RWPE2 (cell line): Measurements from ENCODE around the gene SRGAP1.

Experiments used
- ATAC-seq: fragments of 200-7000 bp; cut with Tn5 transposase; 3 replicates; pipeline ENCODE4 v1.9.1; 2021; ENCODE audit warnings: low read depth
- DNase-seq: peaks from one replicate; pipeline ENCODE4 v3.0.0-alpha.2; 2020; ENCODE audit warnings: low spot score
- H3K27ac ChIP-seq: fragments of 450-650 bp; 2 replicates; pipeline ENCODE4 v1.5.1; 2017; ENCODE audit warnings: mild to moderate bottlenecking; ENCODE audit not compliant: poor library complexity, severe bottlenecking
- H3K27me3 ChIP-seq: fragments of 250-450 bp; sonication (Bioruptor Pico); 2 replicates; pipeline ENCODE4 v1.5.1; 2021; ENCODE audit warnings: mild to moderate bottlenecking, moderate library complexity; ENCODE audit not compliant: insufficient read depth, poor library complexity, severe bottlenecking
- H3K36me3 ChIP-seq: fragments of 250-450 bp; sonication (Bioruptor Pico); 2 replicates; pipeline ENCODE4 v1.5.1; 2020; ENCODE audit warnings: low read depth, mild to moderate bottlenecking, moderate library complexity
- H3K4me1 ChIP-seq: fragments of 250-450 bp; sonication (Bioruptor Pico); 2 replicates; pipeline ENCODE4 v1.5.1; 2021; ENCODE audit warnings: mild to moderate bottlenecking, moderate library complexity; ENCODE audit not compliant: insufficient read depth, poor library complexity, severe bottlenecking
- H3K4me3 ChIP-seq: fragments of 250-450 bp; sonication (Bioruptor Pico); 2 replicates; pipeline ENCODE4 v1.5.1; 2021; ENCODE audit warnings: mild to moderate bottlenecking, moderate library complexity; ENCODE audit not compliant: severe bottlenecking
- H3K9me3 ChIP-seq: fragments of 250-450 bp; sonication (Bioruptor Pico); 2 replicates; pipeline ENCODE4 v1.5.1; 2021; ENCODE audit warnings: mild to moderate bottlenecking, moderate library complexity; ENCODE audit not compliant: severe bottlenecking
- CTCF ChIP-seq: fragments of 450-650 bp; IDR thresholded peaks from one replicate; pipeline ENCODE4 v1.5.1; 2017; ENCODE audit warnings: mild to moderate bottlenecking, moderate library complexity; ENCODE audit not compliant: poor library complexity, severe bottlenecking

SRGAP1 gene

GRCh38 chr12:63848450-63848849, 4.0 kb downstream of the SRGAP1 start:
- no peak overlapping the region for H3K4me3 ChIP-seq
- no peak overlapping the region for H3K27ac ChIP-seq
- no peaks in the 10 kb centered on the region for H3K27me3 ChIP-seq
- peaks cover 28% of the 10 kb centered on the region for H3K4me1 ChIP-seq
- H3K9me3 ChIP-seq, result no peaks in the 10 kb centered on the region
- peaks cover 5% of the 10 kb centered on the region; the same call in 1 of the 2 replicates for H3K36me3 ChIP-seq
- DNase-seq (no peak), ATAC-seq (no peak)
- no peak for TF ChIP-seq CTCF

- Histone ChIP-seq H3K27me3 (no peaks in the 10 kb centered on the region), H3K27ac (no peak overlapping the region), H3K4me1 (peaks cover 28% of the 10 kb centered on the region), H3K36me3 (peaks cover 5% of the 10 kb centered on the region; the same call in 1 of the 2 replicates), H3K9me3 (no peaks in the 10 kb centered on the region), H3K4me3 (no peak overlapping the region)
- DNase-seq, result no peak
- ATAC-seq, result no peak
- no peak for TF ChIP-seq CTCF
Observed at GRCh38 chr12:63849106-63849620, 4.7 kb downstream of the SRGAP1 start.

- Histone ChIP-seq H3K27me3 (no peaks in the 10 kb centered on the region), H3K4me1 (peaks cover 28% of the 10 kb centered on the region), H3K36me3 (peaks cover 5% of the 10 kb centered on the region; the same call in 1 of the 2 replicates), H3K27ac (no peak overlapping the region), H3K4me3 (no peak overlapping the region), H3K9me3 (no peaks in the 10 kb centered on the region)
- ATAC-seq (no peak), DNase-seq (no peak)
- no peak for TF ChIP-seq CTCF
Observed at GRCh38 chr12:63849641-63850040, 5.1 kb downstream of the SRGAP1 start.

GRCh38 chr12:63853978-63854377, 9.5 kb downstream of the SRGAP1 start:
- TF ChIP-seq CTCF, result no peak
- no peak overlapping the region for H3K4me3 ChIP-seq
- no peak for ATAC-seq
- H3K36me3 ChIP-seq, result peaks cover 9% of the 10 kb centered on the region
- H3K9me3 ChIP-seq, result no peaks in the 10 kb centered on the region
- H3K27me3 ChIP-seq, result no peaks in the 10 kb centered on the region
- H3K27ac ChIP-seq, result no peak overlapping the region
- H3K4me1 ChIP-seq, result peaks cover 13% of the 10 kb centered on the region
- DNase-seq, result no peak

GRCh38 chr12:63855299-63855698, 10.8 kb downstream of the SRGAP1 start:
- no peak overlapping the region for H3K4me3 ChIP-seq
- no peak overlapping the region for H3K27ac ChIP-seq
- H3K4me1 ChIP-seq, result peaks cover 5% of the 10 kb centered on the region
- no peak for ATAC-seq
- no peaks in the 10 kb centered on the region for H3K27me3 ChIP-seq
- TF ChIP-seq CTCF, result no peak
- H3K36me3 ChIP-seq, result peaks cover 11% of the 10 kb centered on the region
- H3K9me3 ChIP-seq, result no peaks in the 10 kb centered on the region
- DNase-seq, result no peak
